GM21515 (cell line): Measurements from ENCODE around the gene NFIB.

Experiments used
- ATAC-seq: cut with Tn5 transposase; IDR thresholded peaks from one replicate; pipeline ENCODE4 v1.9.1; 2021; ENCODE audit not compliant: unreplicated experiment

NFIB gene

DNA sequence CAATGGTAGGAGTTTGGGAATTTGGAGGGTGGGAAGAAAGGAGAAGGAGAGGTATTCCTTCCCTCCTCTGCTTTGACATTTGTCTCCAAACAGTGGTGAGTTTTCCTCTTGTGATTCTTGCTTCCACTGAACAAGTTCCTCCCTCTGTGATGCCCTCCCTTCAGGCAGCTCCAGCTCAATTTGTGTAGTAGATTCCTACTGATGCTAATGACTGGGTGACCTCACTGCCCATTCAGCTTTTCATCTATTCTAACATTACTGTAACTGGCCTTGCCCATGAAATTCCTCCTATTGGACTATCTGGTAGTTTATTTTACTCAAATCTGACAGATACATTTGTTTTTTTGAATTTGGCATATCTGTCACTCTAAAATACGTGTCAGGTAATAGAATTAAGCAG, 121.4 kb downstream of the NFIB start:
- no peak for ATAC-seq

DNA sequence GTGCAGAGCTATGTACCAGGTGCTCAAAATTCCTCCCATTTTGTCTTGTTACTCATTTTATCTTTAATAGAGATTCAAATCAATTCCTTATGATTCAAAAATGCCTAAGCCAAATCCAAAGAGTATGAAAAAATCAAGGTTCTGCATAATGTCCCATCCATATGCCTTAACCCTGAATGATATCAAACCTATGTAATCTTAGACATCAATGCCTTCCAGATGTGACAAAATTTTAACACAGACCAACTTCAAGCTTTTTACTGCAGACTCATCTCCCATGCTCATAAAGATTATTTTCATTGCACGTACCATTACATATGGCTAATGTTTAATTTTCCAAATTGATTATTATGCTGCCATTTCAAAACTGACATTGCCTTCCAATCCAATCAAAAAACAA, 122.4 kb downstream of the NFIB start:
- ATAC-seq, result no peak

DNA sequence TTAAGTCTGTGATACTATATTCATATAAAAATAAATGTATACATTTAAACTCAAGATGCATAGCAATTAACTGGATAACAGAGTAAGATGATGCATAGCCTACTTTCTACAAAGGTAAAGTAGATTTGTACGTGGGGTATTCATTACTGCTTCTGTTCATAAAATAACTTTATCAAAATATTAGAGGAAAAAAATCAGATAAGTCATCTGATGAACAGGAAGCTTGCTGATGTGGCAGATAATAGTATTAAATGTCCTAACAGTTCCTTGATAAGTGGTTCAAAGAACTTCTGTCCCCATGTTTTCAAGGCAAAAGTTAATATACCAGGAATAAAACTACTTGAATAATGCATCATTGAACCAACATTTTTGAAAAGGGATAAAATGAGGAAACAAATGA, 123.7 kb downstream of the NFIB start:
- ATAC-seq, result no peak

DNA sequence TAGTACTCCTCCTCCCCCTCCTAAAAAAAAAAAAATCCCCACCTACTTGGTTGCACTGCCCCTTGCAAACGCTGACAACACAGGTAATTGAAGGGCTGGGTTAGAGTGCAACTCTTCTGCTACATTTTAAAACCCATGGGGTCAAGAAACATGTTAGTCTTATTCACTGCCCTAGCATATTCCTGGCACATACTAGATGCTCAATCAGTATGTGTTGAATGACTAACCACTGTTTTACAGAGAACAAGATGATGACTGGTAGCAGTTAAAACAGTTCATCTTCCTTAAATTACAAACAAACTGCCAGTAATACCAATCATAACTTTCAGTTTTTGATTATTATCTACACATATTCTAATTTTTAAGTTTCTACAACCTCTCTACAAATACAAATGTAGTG, 124.4 kb downstream of the NFIB start:
- no peak for ATAC-seq

DNA sequence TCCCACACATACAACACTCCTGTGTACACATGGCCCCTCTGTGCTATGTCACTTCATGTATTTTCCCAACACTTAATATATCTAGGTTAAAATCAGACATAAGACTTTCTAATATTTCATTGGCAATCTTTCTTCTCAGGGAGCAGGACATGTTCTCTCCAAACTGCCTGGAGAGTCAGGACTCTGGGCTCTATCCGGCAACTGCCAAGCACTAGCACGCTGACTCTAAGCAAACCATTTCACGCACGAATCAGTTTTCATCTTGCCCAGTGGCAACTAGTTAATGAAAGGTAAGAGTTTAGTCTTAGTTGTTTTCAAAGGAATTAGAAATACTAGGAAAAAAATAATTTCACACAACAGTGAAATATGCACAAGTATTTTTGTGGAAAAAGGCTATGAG, 124.8 kb downstream of the NFIB start:
- ATAC-seq, result no peak

DNA sequence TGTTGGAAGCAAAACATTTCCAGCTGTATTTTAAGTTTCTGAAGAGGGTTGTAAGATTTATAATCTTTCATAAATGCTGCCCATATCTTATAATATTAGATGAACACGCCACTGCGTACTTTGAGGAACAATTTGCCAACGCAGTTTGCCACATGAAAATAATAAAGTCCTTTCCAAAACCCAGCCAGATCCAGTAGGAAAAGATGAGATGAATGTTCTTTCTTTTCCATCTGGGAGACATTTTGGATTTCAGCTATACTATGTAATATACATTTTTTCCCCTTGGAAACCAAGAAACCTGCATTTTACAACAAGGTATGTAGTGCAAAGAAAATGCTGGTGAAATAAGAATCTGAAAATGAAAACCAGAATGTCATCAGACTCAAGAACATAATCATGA, 125.4 kb downstream of the NFIB start:
- ATAC-seq, result no peak

DNA sequence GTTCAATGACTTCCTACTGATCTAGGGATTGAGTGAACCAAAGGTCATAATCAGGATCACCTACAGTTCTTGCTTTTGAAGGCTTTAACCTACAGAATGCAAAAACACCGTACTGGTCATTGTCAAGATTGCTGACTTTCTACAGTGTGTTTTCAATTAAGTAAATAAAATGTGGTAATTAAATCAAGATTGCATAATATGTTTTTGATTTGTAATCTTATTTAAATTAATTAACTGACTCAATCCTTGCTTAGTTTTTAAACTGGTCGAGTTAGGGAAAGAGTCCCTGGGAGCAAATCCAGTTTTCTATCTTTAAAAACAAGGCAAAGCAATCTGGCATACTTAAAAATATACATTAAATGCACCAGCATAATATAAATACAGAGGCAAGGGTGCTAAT, 125.9 kb downstream of the NFIB start:
- ATAC-seq, result no peak

DNA sequence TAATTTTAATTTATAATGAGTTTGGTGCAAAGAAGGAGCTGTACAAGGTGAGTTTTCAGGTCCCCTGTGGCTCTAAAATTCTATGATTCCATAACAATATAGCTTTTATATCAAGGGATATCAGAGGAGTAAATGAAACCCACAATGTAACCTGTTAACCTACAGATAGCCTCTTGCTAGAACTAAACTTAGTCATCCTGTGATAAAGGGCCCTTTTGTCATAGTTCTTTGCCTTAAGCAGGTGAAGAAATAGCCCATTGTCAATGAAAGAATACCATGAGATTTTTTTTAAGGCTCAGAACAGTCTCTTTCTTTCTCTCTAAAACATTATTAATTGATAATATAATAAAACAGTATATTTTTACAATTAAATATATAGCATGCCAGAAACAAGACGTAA, 127.8 kb downstream of the NFIB start:
- no peak for ATAC-seq

DNA sequence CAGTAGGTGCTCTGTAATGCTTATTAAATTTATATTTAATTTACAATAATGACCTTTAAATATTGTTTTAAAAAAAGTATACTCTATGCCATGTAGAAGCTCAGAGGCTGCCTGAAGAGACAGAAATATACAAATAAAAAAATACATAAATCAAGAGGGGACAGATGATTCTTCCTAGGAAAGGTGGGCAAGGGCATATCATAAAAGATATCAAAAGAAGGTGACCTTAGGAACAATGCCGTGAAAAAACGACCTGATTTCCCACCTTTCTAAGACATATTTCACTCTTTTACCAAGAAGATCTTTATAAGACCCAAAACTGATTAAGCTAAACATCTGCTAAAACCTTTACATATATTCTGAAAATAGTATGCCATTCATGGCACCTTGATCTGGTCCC, 128.9 kb downstream of the NFIB start:
- no peak for ATAC-seq

DNA sequence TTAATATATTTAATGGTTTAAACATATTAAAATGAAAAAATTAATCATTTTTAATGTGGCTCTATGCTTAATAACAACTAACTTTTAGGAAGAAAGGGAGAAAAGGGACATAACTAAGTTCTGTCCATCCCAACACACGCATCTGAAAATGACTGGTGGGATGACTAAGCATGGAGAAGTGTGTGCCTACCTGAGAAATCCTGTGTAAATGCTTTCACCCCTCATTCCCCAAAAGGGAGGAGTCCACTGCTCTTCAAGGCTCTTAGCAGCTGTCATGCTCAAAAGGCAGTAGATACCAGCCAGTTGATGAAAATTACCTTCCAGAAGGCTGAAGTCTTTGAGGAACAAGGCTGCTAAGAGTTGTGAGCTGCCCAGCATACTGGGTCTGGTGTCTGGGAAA, 130.9 kb downstream of the NFIB start:
- no peak for ATAC-seq

DNA sequence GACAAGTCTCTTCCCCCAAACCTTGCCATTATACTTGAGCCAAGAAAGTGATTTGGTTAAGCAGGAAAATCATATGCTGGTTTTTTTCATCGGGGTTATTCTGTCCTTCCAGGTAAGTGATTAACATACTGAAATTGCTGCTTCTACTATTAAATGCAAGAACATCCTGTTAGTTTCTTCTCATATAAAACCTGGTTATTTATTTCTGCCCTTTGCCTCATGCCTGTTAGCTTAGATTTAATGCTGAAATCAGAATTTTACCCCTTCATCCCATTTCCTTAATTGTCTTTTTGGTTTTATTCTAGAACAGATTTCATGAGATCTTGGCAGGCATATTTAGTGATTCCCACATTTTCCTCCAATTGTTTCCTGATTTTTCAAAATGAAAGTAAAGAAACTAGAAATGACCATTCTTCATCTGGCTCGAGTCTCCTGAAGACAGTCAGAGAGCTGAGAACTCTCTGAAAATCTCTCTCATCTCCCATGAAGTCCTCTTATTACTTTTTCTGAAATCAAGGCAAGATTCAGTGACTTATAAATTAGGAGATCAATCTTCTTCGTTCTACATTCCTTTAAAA, 132.9 kb downstream of the NFIB start:
- no peak for ATAC-seq

DNA sequence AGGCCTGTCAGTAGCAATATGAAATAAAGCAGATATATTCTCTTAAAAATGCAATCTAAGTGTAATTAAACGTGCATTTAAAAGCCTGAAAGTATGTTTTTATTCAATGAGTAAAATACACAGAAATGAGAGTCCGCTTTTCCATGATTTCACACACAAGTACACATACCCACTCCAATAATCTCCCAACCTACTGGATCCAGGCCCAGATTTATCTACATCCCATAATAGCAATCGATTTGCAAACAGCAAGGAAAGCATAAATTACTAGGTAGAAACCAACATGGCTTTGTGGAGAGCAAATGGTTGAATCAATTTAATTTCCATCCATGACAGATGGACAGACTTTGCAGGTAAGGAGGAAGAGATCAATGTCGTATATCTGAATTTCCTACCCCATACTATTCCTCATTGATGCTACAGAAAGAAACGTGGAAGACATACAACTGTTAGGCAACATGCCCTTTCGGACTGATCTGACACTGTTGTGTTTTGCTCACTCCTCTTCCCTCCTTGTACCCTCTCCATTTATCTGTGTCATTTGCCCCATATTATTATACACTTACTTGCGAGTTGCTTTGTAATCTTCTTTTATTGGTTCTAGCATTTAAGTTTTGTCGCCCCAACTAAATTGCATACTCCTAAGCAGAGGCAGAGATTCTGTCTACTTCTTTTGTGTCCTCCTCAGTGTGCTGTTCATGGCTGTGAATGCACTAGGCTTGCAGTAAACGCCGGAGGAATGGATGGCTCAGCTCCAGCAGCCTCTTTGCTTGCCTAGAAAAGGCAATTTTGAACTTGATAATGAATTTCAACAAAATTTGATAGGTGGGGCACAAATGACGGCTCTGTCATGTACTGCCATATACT, 133.6 kb downstream of the NFIB start:
- no peak for ATAC-seq

DNA sequence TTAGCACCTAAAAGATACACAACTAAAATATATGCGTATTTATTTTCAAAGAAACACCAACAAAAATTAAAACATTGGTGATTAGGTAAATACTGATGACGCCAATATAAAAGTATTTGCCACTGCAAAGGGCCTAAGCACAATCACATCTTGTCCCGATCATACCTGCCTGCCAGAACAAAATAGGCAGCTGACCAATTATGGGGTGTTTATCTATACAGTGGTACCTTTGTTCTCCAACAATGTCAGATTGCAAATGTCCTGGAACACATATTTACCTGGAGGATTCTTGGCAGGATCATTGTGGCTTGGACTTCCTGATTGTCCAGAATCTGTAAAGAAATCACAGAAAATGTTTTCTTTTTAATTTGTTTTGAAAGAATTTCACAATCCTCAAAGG, 134.5 kb downstream of the NFIB start:
- no peak for ATAC-seq

DNA sequence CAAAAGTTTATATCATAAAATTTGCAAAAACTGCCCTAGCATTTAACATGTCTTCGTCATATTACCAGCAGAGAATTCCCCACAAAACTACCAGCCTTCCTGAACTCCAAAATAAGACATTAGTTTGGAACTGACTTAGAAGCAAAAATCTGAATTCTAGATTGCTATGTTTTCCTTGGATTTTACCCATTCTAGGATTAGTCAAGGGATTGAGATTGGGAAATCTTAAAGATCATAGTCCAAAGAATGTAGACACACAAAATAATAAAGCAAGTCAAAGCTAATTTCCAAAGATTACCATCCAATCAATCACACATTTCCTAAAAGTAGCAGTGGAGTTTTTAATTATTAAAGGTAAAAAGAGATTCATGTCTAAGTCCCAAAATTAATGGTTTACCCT, 138.2 kb downstream of the NFIB start:
- no peak for ATAC-seq

DNA sequence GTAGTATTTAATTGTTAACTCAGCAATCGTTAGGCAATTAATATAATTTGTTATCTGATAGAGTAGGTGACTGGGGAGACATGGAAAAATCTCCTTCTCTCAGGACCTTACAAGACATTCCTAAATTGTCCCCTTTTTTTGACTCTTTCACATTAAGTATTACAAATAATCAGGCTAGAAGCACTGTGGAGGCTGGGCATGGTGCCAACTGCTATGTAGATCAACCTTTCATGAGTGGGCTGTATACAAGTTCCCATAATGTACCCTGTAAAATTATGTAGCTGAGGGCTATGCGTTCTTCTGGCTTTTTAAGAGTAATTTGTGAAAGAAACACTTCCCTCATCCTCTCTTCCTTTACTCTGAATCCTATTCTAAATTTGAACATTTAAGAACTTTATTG, 140.2 kb downstream of the NFIB start:
- no peak for ATAC-seq

DNA sequence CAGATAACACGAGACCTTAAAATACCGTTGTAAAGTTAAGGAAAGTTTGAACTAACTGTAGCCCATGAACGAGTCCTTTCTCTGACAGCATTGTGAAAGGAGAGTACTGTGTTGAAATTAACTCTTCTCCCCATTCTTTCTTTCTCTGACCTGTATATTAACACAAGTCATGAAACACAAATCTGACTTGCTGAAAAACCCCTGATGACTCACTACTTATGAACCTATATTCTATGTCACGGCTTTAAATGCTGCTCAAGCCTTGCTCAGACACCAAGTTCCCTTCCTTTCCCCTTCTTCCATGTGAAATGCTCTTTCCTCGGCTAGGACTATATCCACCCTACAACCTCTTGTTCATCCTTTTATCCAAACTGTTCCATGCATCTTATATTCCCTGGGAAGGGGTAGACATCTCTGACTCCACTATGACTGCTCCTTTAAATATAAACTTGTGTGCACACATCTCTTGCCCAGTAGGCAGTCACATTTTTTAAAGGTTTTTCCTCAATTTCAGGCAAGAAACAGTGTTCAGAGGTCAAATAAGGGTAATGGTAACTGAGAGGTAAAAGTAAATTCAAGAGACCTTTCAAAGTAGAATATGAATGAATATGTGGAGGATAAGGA, 142.9 kb downstream of the NFIB start:
- no peak for ATAC-seq

DNA sequence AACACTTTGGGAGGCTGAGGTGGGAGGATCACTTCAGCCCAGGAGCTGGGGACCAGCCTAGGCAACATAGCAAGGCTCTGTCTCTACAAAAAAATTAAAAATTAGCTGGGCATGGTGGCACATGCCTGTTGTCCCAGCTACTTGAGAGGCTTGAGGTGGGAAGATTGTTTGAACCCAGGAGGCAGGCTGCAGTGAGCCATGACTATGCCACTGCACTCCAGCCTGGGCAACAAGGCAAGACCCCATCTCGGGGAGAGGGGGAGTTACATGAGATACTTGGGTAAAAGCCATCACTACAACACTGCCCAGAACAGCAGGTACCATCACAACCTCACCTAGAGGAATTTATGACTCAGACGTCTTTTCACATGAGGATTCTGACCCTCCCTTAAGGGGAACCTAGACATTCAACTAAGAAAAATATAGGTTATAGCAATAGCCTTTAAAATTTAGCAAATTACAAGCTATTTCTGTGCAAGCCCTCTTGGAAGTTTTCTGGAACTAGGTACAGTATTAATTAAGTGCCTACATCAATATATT, 143.5 kb downstream of the NFIB start:
- ATAC-seq, result no peak

DNA sequence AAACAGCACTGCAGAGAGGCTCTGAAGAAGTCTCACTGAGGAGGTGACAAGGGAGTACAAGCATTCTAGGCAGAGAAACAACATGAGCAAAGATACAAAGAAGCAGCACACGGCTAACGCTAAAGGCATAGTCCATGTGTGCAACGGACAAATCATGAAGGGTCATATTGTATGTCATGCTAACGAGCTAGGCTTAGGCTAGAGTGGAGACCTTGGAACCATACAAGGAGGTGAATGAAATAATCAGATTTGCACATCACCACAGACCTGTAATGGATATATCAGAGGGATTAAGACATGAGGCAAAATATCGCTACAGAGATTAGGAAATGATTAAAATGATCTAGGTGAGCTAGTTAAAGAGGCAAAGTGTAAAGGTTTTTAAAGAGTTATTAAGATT, 145.6 kb downstream of the NFIB start:
- no peak for ATAC-seq

DNA sequence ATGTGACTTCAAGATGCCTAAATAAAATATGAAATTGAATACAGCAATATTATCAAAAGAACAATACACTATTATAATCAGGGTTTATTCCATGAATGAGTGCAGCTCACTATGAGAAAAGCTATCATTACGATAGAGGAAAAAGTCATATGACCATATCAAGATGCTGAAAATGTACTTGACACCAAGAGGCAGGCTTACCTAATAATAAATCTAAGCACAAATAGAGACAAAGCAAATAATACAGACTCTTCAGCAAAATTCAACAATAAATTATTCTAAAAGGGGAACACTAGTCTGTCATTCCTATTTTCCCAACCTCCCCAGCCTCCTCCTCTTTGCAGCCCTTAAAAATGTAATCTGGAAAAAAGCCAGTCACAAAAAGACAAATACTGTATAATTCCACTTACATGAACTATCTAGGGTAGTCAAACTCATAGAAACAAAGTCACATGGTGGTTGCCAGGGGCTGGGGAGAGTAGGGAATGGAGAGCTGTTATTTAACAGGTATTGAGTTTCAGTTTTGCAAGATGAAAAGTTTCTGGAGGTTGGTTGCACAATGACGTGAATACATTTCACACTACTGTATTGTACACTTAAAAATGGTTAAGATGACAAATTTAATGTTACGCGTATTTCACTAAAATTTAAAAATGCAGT, 148.4 kb downstream of the NFIB start:
- ATAC-seq, result no peak

DNA sequence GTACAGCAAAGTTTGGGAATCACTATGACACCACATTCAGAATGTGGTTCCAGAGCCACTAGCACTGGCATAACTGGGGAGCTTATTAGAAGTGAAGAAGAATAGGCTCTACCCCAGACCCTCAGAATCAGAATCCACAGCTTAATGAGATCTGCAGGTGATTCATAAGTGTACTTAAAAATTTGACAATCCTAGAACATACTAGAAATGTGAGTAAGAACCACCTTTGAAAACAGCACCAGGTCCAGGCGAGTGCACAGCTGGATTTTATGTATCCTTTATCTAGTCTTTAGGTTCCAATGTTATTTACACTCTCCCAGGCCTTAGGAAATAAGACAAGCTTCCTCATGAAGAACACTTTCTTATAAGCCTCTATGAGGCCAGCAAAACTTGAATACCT, 149.0 kb downstream of the NFIB start:
- no peak for ATAC-seq

DNA sequence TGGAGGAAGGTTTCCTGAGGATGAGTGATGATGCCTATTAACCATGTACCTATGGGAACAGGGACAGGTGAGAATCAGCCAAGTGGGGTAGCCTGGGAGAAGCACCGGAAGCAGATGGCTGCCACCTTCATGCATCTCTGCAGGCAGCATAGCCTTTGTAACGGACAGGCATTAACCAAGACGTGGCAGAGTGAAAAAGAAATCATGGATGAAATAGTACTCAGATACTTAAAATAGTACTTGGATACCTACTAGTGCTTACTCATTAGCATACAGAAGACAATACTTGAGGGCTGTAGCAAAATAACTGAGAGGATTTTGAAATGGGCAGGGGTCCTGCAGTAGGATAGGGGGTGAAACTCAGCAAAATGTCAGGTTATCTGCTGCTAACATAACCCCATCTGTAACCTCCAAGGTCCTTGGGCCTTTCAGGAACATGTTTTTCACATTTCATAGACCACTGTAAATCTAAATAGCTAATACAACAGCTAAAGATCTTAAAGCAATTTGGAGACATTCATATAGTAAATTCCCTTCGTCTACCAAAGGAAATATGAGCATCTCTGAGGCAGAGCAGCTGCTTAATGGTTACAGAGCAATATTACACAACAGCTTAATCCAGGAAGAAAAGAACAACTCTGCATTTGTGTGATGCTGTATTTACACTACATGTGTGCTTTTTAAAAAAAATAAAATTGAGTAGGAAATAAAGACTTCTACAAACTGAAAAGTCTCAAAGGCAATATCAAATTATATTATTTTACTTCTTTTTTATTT, 154.3 kb downstream of the NFIB start:
- no peak for ATAC-seq
